G401.6 (cell line): Measurements from ENCODE around the gene KCNJ12.
"Not testable (repeated sequence)": the region's sequence is repeated elsewhere in the genome, so short reads cannot be mapped to it uniquely, and the experiment has no call there.

Experiments used
- FAIRE-seq: peaks from 2 replicates; lab custom pipeline; 2012; peaks lifted over from hg19 to GRCh38; lab: Jason Lieb, UNC

KCNJ12 gene

DNA sequence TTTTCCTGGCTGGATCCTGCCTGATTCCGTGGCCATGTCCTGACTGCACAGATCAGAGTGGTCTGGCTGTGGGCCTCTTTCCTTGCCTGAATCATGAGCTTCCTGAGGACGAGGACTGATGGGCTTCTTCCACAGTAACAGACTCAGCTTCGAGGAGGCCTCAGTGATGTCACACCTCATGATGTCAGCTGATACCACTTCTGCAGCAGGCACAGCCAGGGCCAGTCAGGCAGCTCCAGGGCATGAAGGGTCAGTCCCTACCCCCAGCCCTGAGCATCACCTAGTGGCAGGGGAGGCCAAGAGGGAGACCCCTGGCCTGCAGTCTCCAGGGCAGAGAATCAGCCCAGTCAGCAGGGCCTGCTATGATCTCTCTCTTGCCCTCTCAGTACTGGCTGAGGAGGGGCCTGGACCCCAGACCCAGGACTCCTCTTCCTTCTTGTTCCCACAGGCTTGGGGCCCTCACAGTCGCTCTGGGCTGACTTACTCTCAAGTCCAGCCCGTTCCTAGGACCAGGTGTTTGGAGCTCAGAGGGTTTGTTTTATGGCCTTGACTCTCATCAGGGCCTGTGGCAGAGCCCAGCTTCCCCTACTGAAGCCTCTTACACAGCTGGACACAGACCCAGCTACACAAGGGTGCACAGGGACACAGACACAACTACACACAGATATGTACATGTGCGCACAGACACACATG, 26.7 kb upstream of the KCNJ12 start:
- FAIRE-seq, result not testable (repeated sequence)

DNA sequence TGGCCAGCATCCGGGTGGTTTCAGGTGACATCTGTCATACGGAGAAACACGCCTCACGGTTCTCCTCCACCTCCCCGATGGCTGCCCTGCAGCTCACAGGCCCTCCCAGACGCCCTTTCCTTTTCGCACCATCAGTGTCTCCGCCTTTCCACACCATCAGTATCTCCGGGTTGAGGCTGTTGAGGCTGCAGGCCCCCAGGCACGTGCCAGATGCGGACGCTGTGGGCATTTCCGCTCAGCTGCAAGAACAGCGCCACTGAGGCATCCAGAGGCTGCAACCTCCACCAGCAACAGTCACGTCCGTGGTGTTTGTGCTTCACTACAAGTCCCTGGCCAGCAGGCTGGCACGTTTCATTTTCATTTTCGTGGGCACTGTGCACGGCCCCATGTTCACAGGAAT, 25.7 kb upstream of the KCNJ12 start:
- not testable (repeated sequence) for FAIRE-seq

DNA sequence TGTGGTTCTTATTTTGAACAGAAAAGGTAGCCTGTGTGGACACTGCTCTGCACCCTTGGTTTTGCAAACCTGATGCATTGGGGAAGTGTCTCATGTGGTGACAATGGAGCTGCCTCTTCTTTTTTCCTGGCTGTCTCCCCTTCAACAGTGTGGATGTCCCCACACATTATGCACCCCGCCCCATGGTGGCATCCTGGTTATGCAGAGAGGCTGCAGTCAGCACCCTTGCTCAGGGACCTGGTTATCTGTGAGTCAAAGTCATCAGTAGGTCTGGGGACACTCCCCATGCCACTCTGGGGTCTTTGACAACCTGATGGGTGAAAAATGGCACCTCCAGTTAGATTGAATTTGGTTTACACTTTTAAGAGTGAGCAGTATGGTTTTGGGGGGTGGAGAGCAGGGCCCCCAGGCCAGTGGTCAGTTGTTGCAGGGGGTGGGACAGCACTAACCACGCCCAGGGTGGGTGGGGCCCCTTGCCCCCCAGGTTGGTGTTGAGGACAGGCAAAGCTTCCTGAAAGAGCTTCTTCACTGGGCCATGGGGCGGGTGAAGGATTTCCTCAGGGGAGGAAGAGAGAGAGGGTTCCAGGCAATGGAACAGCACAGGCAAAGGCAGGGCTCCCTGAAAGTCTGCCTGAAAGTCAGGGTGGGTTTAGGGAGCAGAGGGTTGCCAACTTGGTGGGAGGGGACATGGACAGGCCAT, 24.6 kb upstream of the KCNJ12 start:
- no peak for FAIRE-seq

DNA sequence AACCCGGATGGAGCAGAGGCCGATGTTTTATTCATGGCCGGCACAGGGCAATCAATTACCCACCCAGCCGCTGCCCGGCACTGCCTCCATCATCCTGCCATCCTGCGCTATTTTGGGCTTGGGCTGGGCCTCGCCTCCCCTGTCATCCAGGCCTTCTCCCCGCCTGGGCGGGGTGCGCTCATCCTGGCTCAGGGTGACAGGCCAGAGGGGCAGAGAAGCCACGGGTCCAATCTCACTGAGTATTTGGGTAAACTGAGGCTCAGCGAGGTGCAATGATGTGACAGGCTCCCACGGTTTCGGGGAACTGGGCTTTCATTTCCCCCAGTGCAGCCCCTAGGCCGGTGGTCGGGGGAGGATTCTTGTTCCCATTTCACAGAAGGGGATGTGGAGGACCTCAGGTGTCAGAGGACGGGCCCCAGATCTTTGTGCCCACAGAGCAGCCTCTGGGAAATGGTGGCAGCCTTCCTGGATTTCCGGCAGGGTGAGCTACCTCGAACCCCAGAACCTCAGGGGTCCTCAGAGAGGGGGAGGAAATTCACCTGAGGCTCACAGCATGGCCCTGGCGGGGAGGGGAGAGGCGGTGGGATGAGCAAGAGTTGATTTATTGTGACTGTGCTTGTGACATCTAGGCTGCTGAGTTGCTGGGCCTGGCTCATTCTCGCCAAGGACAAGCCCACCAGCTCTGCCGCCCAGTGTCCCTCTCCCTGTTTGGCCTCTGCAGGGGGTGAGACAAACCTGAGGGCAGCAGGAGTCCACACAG, 23.8 kb upstream of the KCNJ12 start:
- FAIRE-seq, result no peak

DNA sequence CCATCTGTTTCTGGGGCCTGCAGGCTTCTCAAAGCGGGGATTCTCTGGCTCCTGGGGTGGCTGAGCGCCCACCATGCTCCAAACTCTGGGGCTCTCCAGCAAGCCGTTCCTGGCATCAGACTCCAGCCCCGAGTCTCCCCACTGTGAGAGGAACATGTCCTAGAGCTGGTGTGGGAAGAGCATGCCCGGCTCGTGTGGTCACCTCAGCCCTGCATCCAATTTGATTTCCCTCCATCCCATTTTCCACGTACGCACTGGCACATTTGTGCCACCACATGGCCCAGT, 23.2 kb upstream of the KCNJ12 start:
- FAIRE-seq, result no peak

DNA sequence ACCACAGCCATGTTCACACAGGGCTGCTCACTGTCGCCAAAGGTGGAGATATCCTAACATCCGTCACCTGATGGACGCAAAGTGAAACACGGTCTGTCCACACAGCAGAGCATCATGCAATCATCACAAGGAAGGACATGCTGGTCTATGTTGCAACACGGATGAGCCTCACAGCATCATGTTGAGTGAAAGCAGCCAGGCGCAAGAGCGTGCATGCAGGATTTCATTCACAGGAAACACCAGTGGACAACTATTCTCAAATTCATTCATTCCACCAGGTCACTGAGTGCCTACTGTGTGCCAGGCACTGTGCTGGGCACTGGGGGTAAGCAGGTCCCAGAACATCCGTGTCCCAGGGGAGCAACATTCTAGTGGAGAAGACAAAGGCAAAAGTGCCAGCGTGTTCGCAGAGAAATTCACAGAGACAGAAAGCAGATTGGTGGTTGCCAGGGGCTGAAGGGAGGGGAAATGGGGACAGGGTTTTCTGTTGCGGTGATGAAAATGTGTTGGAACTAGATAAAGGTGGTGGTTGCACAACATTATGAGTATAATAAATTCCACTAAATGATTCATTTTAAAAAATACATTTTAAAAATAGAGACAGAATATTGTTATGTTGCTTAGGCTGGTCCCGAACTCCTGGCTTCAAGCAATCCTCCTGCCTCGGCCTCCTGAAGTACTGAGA, 22.7 kb upstream of the KCNJ12 start:
- FAIRE-seq, result no peak

DNA sequence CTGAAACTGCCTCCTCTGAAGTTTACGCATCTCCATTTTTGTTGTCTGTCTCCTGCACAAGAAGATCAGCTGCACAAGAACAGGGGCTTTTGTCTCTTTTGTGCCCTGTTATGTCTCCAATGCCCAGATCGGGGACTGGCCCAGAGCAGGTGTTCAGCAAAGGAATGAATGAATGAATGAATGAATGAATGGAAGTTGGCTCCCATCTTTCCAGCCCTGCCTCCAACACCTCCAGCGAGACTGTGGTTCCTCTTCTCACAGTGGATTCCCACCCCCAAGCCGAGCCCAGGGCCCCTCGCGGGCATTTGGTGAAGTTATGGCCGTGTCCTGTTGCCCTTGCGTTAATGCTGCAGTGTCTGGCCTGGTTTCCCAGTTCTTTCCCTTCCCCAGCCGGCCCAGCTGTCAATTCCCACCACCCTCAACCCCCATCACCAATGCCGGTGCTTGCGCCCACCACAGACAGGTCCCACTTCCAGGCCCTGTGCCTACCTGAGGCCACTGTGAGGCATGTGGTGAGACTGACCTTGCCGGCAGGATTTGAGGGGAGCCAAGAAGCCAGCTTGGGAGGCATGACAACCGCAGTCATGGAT, 21.3 kb upstream of the KCNJ12 start:
- no peak for FAIRE-seq

DNA sequence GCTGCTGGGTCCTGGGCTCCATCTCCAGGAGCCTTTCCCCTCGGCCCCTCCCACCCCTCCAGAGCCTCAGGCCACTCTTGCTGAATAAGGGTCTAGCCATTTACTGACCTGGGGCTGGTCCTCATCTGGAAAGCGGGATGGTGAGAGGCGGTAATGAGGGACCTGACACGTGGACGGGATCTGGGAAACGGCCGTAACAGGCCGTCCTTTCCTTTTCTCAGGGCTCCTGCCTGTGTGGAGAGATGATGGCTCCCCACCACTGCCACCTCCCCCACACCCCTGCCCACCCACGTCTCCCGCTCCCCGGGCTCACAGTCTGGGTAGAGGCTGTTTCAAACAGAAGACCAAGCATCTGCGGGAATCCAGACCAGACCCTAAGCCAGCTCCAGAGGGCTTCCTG, 20.6 kb upstream of the KCNJ12 start:
- no peak for FAIRE-seq

DNA sequence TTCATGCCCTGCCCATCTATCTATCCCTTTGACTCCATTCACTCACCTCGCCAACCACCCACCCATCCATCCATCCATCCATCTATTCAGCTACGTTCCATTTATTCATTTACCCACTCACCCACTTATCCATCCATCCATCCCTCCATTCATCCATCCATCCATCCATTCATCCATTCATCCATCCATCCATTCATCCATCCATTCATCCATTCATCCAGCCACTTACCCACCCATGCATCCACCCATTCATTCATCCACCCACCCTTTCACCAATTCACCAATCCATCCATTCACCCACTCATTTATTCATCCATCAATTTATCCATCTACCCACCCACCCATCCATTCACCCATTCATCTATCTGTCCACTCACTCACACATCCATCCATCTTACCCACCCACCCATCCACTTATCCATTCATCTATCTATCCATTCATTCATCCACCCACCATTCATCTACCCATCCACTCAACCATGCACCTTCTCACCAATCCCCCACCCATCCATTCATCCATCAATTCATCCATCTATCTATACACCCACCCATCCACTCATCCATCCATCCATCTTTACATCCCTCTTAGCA, 19.5 kb upstream of the KCNJ12 start:
- FAIRE-seq, result no peak

DNA sequence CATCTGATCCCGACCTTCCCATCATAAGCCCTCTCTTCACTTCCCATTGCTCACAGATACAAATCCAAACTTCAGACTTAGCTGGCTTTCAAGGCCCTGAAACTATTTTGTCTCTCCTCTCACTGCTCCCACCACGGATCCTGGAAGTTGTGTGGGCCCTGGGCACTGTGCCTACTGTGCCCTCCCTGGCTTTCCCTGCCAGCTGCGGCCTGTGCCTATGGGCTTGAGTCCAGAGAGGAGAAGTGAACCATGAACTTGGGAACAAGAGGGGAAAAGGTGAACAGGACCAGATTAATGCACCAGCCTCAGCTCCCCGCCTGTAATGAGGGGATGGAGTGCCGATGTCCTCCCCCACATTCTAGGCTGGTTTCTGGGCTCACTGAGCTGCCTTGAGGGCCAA, 18.9 kb upstream of the KCNJ12 start:
- no peak for FAIRE-seq

DNA sequence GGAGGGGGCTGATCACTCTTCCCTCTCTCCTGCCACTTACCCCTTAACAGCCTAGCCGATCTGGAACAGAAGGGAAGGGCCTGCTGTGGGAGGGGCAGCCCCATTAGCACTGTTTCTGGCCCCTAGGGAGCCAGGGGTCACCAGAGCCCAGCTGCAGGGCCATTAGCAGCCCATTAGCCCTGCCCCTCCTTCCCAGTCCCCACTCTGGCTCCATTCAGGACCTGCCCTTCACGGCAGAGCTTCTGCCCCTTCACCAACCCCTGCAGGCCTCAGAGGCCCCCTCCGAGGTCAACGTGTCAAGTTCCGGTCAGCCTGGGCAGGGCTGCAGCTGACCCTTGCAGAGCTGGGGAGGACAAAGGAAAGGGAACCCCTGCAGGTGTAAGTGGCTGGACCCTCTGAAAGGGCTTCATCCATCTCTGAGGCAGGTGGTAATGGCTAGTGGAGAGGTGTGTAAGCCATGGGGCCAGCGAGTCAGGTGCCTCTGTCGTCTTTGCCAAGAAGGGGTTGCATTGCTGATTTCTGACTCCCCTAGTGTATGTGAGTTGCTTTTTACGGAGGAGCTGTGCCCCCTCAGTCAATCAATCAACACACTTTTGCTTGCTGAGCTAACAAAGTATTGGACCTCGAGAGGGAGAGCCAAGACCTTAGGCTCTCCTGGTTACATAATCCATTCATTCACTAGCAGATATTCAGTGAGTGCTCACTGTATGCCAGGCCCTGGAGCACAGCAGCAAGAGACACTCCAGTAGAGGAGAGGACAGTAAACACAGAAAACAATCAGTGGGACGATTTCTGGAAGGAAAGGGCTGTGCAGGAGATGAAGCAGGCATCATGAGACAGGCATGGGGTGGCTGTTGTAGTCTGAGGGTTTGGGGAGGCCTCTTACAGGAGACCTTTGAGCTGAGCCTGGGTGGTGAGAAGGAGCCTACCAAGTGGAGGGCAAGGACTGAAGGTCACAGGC, 18.2 kb upstream of the KCNJ12 start:
- no peak for FAIRE-seq

DNA sequence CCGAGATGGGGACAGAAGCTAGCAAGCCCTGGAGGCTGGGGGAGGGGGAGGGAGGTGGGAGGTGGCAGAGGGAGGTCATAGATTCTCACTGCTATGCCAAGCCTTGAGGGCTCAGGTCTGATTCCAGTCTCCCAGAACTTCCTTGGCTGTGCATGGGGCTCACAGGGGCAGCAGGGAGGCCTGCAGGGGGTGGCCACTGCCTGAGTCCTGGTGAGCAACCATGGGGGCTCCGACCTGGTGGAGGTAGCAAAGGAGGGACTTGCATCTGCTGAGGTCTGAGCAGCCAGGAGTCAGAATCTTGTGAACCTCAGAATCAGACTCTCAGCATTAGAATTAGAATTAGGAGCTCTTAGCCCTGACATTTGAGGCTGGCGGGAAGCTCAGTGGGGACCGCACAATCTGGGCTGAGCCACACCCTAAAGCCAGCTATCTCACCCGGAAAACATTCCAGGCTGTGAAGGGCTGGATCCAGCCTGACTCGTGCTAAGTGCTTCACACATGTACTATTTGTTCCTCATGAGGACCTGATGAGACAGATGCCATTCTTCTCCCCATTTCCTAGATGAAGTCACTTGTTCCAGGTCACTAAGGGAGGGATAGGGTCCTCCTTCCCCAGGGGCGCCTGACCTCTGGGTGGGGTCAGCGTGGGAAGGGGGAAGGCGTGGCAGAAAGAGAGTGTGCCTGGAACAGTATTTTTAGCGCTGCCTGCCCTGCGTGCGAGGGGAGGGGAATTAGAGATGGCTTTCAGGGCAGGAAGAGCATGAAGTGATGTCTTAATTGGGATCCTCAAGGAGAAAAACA, 17.3 kb upstream of the KCNJ12 start:
- no peak for FAIRE-seq

DNA sequence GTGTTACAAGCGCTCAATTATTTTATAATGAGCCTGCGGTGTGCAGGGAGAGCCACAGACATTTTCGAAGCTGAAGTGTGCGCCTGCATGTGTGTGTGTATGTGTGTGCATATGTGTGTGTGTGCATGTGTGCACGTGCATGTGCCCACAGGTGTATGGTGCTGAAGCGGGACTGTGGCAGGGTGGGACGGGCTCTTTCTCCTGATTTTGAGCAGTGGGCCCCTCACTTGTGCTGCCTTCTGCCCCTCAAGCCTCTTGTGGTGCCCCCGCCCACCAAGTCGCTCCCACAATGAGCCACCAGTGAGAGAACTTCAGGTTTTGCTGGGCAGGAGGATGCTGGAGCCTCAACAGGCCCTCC, 16.7 kb upstream of the KCNJ12 start:
- no peak for FAIRE-seq

DNA sequence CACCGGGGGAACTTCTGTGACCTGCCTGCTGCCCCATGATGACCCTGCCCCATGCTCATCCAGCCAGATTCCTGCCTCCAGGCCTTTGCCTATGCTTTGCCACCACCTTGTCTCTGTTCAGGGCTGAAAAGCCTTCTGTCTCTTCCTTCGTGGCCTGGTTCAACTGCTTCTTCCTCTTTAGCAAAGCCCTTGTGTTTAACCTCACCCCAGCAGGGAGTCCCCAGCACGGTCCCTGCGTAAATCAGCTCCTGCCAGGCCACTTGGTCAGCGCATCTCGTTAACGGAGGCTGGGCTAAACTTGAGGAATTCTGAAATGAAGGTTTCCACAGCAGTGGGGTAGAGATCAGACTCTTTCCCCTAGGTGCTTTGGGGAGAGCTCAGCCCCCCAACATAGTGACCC, 16.1 kb upstream of the KCNJ12 start:
- FAIRE-seq, result no peak

DNA sequence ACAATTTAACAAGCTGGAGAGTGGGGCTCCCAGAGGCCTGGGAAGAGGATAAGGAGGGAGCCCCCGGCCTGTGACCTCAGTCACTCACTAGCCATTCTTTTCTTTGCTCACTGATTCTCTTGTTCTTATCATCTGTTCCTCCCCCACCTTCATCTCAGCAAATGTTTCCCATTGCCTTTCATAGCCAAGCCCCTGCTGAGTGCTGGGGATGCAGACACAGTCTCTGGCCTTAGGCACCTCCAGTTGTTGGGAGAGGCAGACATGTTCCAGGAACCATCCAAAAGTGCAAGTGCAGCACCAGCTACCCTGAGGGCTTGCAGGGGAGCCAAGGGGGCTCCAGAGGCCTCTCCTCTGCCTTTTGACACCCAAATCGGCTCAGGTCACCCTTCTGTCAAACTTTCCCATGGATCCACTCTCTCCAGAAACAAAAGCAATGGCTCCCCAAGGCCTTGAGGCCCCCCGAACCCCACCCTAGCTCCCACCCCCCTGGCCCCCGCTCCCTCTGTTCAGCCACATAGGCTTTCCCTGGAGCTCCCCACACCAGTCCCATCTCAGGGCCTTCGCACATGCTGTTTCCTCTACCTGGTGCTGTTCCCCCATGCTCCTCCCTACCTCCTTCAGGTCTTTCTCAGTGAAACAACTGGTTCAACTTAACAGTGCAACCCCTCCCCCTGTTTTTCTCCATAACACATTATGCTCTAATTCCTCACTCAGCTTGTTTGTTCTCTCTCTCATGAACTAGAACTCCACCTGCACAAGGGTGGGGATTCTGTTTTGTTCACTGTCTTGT, 14.9 kb upstream of the KCNJ12 start:
- FAIRE-seq, result no peak

DNA sequence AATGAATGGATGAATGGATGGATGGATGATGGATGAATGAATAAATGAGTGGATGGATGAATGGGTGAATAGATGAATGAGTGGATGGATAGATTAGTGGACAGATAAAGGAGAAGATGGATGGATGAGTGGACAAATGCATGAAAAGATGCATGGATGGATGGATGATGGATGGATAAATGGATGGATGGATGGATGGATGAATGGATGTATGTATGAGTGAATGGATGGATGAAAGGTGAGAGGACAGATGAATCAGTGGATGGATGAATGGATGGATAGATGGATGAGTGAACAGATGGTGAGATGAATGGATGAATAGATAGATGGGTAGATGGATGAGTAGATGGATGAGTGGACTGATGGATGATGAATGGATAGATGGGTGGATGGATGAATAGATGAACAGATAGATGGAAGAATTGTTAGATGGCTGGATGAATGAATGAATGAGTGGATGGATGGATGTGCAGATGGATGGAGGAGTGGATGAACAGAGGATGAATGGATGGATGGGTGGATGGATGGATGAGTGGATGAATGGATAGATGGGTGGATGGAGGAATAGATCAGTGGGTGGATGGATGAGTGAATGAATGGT, 13.7 kb upstream of the KCNJ12 start:
- FAIRE-seq, result no peak

DNA sequence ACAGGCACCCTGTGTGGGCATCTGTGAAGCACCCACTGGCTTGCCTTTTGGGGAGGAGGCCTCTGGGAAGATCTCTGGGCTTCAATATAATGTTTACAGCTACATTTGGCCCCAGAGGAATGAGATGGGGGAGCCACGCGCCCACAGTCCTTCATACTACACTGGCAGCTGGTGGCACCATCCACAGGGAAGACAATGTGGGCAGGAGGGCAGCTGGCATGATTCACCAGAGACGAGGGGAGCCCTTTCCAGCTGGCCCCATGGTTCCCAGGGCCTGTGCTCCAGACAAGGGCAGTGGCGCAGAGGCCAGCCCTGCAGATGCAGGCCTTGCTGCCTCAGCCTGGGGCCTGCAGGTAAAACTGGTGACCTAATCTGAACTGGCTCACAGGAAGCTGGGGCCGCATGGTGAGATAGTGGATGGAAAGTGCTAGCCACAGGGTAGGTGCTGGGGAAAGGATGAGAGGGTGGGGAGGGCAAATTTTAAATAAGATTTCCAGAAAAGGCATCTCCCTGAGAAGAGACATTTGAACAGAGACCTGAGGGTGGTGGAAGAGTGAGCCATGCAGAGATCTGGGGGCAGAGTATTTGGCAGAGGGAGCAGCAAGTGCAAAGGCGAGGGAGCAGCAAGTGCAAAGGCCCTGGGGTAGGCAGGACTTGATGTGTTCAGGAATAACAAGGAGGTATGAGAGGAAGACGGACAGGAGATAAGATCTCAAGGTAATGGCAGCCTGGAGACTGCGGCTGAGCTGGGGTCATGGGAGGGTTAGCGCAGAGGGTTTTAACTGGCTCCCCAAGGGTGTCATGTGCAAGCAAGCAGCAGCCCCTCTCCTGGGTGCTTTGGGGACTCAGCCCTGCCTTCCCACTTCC, 12.1 kb upstream of the KCNJ12 start:
- no peak for FAIRE-seq

DNA sequence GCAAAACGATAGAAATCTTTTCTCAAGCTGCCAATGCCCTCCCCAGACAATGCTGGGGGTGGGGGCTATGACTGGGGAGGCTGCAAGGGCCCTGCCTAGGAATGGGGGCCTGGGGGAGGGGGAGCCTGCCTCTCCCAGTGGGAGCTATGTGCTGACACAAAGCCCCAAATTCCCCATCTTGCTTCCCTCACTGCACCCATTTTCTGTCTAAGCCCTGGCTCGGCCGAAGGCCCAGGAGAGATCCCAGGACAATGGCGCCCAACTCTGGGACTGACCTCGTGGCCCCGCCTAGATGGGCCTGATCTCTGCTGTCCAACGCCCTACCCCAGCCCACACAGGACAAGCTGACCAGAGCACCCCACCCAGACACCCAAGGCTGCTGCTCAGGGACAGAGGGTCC, 11.1 kb upstream of the KCNJ12 start:
- FAIRE-seq, result no peak
